Measurements from ENCODE around the gene LRTM2. TPM values are rescaled to one million over a fixed set of nuclear protein-coding genes. Genes with fewer than 3 reads are reported as not detected.

LRTM2 gene
- total and polyA plus RNA-seq, 2 experiments from 2014 or later = not detected

GRCh38 chr12:1799051-1799881, 21.1 kb upstream of the LRTM2 start:
- H2AFZ ChIP-seq = no peak overlapping the region
- WGBS (ENCODE audit: low lambda C conversion rate, missing lambda C conversion rate) = 91% methylated on average over 21 of the region's 21 CpGs
- H4K20me1 ChIP-seq (ENCODE audit: insufficient read depth, poor library complexity, severe bottlenecking) = no peaks in the 10 kb centered on the region
- no peaks in the 10 kb centered on the region for H3K9me2 ChIP-seq (replicated peaks; ENCODE audit: insufficient read depth)
- no peaks in the 10 kb centered on the region for H3K79me2 ChIP-seq
- H3K4me2 ChIP-seq = no peak overlapping the region
- peaks cover 4% of the 10 kb centered on the region for H3K4me1 ChIP-seq (ENCODE audit: insufficient read depth)
- no peaks in the 10 kb centered on the region for H3K27me3 ChIP-seq
- TF ChIP-seq CTCF (IDR thresholded peaks at IDR 0.05; ENCODE audit: poor library complexity) (no peak), EZH2phosphoT487 (IDR thresholded peaks at IDR 0.05; ENCODE audit: low read depth, severe bottlenecking, unreplicated experiment) (no peak), EZH2 (IDR thresholded peaks at IDR 0.05; ENCODE audit: borderline replicate concordance) (no peak)
- no peaks in the 10 kb centered on the region for H3K9me3 ChIP-seq (ENCODE audit: low read depth)
- H3K27ac ChIP-seq = no peak overlapping the region
- no peak for DNase-seq (ENCODE audit: low spot score)
- no peak overlapping the region for H3K4me3 ChIP-seq
- no peaks in the 10 kb centered on the region for H3K36me3 ChIP-seq (replicated peaks; ENCODE audit: insufficient read depth, low read depth)

- TF ChIP-seq EZH2 (IDR thresholded peaks at IDR 0.05; ENCODE audit: borderline replicate concordance) = no peak
- TF ChIP-seq EZH2phosphoT487 (IDR thresholded peaks at IDR 0.05; ENCODE audit: low read depth, severe bottlenecking, unreplicated experiment) = no peak
- no peak for TF ChIP-seq CTCF (IDR thresholded peaks at IDR 0.05; ENCODE audit: poor library complexity)
- Histone ChIP-seq H3K4me1 (ENCODE audit: insufficient read depth) (peaks cover 4% of the 10 kb centered on the region), H3K9me3 (ENCODE audit: low read depth) (no peaks in the 10 kb centered on the region), H3K4me3 (no peak overlapping the region), H2AFZ (no peak overlapping the region), H4K20me1 (ENCODE audit: insufficient read depth, poor library complexity, severe bottlenecking) (no peaks in the 10 kb centered on the region), H3K27ac (no peak overlapping the region), H3K79me2 (no peaks in the 10 kb centered on the region), H3K9me2 (replicated peaks; ENCODE audit: insufficient read depth) (no peaks in the 10 kb centered on the region), H3K4me2 (no peak overlapping the region), H3K27me3 (no peaks in the 10 kb centered on the region), H3K36me3 (replicated peaks; ENCODE audit: insufficient read depth, low read depth) (no peaks in the 10 kb centered on the region)
- 95% methylated on average over 11 of the region's 12 CpGs for WGBS (ENCODE audit: low lambda C conversion rate, missing lambda C conversion rate)
- no peak for DNase-seq (ENCODE audit: low spot score)
These were observed 20.4 kb upstream of the LRTM2 start for GRCh38 chr12:1799882-1800400.

GRCh38 chr12:1800401-1801302, 19.7 kb upstream of the LRTM2 start:
- Histone ChIP-seq H3K79me2 (no peaks in the 10 kb centered on the region), H2AFZ (no peak overlapping the region), H3K4me1 (ENCODE audit: insufficient read depth) (peaks cover 3% of the 10 kb centered on the region), H3K27me3 (no peaks in the 10 kb centered on the region), H3K9me2 (replicated peaks; ENCODE audit: insufficient read depth) (no peaks in the 10 kb centered on the region), H4K20me1 (ENCODE audit: insufficient read depth, poor library complexity, severe bottlenecking) (no peaks in the 10 kb centered on the region), H3K9me3 (ENCODE audit: low read depth) (no peaks in the 10 kb centered on the region), H3K4me3 (no peak overlapping the region), H3K4me2 (no peak overlapping the region), H3K36me3 (replicated peaks; ENCODE audit: insufficient read depth, low read depth) (no peaks in the 10 kb centered on the region), H3K27ac (no peak overlapping the region)
- TF ChIP-seq EZH2 (IDR thresholded peaks at IDR 0.05; ENCODE audit: borderline replicate concordance) (no peak), CTCF (IDR thresholded peaks at IDR 0.05; ENCODE audit: poor library complexity) (peak; percentile 21)
- no peak for DNase-seq (ENCODE audit: low spot score)
- 65% methylated on average over 10 of the region's 14 CpGs for WGBS (ENCODE audit: low lambda C conversion rate, missing lambda C conversion rate)
